Measurements from ENCODE around the gene RASGRP1. TPM values are rescaled to one million over a fixed set of nuclear protein-coding genes. Genes with fewer than 3 reads are reported as not detected.

The RASGRP1 gene
- total and polyA plus RNA-seq, 10 of the 15 experiments (the other 5 are each of a cell fraction or from before 2014, with no cell fraction given): 5.6 to 234 (median 20.9) TPM

GRCh38 chr15:38496151-38496550 is 68.5 kb downstream of the RASGRP1 start (continued):
- TF ChIP-seq ZZZ3 (IDR thresholded peaks at IDR 0.05; ENCODE audit: control insufficient read depth, insufficient read length, low read depth) (no peak), TCF7 (IDR thresholded peaks at IDR 0.05; ENCODE audit: borderline replicate concordance) (no peak), CREB1 (IDR thresholded peaks at IDR 0.05; ENCODE audit: low read depth) (no peak), RAD21 (IDR thresholded peaks at IDR 0.05; ENCODE audit: insufficient read depth, low read depth, low read length) (no peak), LARP7 (IDR thresholded peaks at IDR 0.05) (no peak)

GRCh38 chr15:38490242-38490922 is 74.2 kb downstream of the RASGRP1 start:
- no peak for DNase-seq (ENCODE audit: low read depth, low spot score)
- WGBS (ENCODE audit: insufficient coverage, insufficient replicate concordance, low lambda C conversion rate, missing lambda C conversion rate): 54% methylated on average over 3 of the region's 3 CpGs
- CTCF ChIA-PET: interaction anchor here (0.8 to 2.6 kb wide), 10 partner anchors 9 to 239 kb away, joined by 3 to 16 read pairs (median 4); no protein-coding TSS in a partner anchor
- Histone ChIP-seq H3K9ac (ENCODE audit: control insufficient read depth, insufficient read depth, low read length) (no peak overlapping the region), H3K79me2 (ENCODE audit: control insufficient read depth, insufficient read depth, low read length) (no peaks in the 10 kb centered on the region), H3K27ac (ENCODE audit: control insufficient read depth, insufficient read depth) (no peak overlapping the region), H2AFZ (ENCODE audit: control insufficient read depth, low read depth, low read length) (no peak overlapping the region), H3K36me3 (ENCODE audit: control insufficient read depth in 2 of 2, insufficient read depth in 2 of 2, low read length in 1 of 2) (peaks cover 6 to 11% of the 10 kb centered on the region in 2 experiments), H3K27me3 (replicated peaks in 1 of 2; ENCODE audit: control insufficient read depth in 2 of 2, insufficient read depth in 2 of 2, low read length in 1 of 2) (no peaks in the 10 kb centered on the region), H3K4me2 (ENCODE audit: control insufficient read depth, insufficient read depth) (no peak overlapping the region), H3K9me3 (replicated peaks; ENCODE audit: control insufficient read depth, insufficient read depth, low read length) (no peaks in the 10 kb centered on the region), H4K20me1 (ENCODE audit: control insufficient read depth, insufficient read depth) (no peaks in the 10 kb centered on the region), H3K4me1 (ENCODE audit: control insufficient read depth, insufficient read depth, low read length) (no peaks in the 10 kb centered on the region), H3K4me3 (no peak overlapping the region)
- POLR2A ChIA-PET: interaction anchor here (1.1 kb wide), 1 partner anchor 15 kb away, joined by 3 read pairs; no protein-coding TSS in a partner anchor
- in situ Hi-C loops (cut with MboI) (no loop called here), intact Hi-C loops (cut with micrococcal nuclease; ENCODE audit: unreplicated experiment) (no loop called here)
- RAD21 ChIA-PET (ENCODE audit: unreplicated experiment): interaction anchor here (1.2 to 1.6 kb wide), 3 partner anchors 50 to 209 kb away, joined by 4 to 6 read pairs (median 5); no protein-coding TSS in a partner anchor
- TSS peak; percentile 22 for BruUV-seq (replicated peaks)
- no peak for ATAC-seq
- SMC1A ChIA-PET (ENCODE audit: uncharacterized antibody, unreplicated experiment): interaction anchor here (0.7 to 5.6 kb wide), 12 partner anchors 12 to 214 kb away, joined by 3 to 37 read pairs (median 4); no protein-coding TSS in a partner anchor
- no peak for FAIRE-seq
- TF ChIP-seq FOXM1 (IDR thresholded peaks at IDR 0.05; ENCODE audit: low read depth, low read length) (no peak), GATAD2B (conservative IDR thresholded peaks at IDR 0.05; ENCODE audit: low read depth) (no peak), EZH2 (IDR thresholded peaks at IDR 0.05; ENCODE audit: borderline replicate concordance, control insufficient read depth, low read depth, low read length) (no peak), PAX5 (IDR thresholded peaks at IDR 0.05; ENCODE audit: borderline replicate concordance, low read depth, low read length) (no peak), ATF7 (IDR thresholded peaks at IDR 0.05; ENCODE audit: low read depth) (no peak), PRDM15 (CRISPR knock-in tag; IDR thresholded peaks at IDR 0.05) (no peak), JUNB (IDR thresholded peaks at IDR 0.05) (no peak), POLR2AphosphoS5 (IDR thresholded peaks at IDR 0.05; ENCODE audit: low read length) (no peak), SUPT20H (IDR thresholded peaks at IDR 0.05; ENCODE audit: borderline replicate concordance, control insufficient read depth, low read depth, low read length) (no peak), ZBTB33 (IDR thresholded peaks at IDR 0.05) (no peak)

Measured in GM12878 (cell line).